HG03066 (cell line): ENCODE measurements around the gene AURKB.
A peak's percentile ranks its signal among the peaks of the same experiment; 100 is the strongest.
"Not testable (repeated sequence)": the region's sequence is repeated elsewhere in the genome, so short reads cannot be mapped to it uniquely, and the experiment has no call there.

Source experiments
- ATAC-seq: cut with Tn5 transposase; IDR thresholded peaks from one replicate; pipeline ENCODE4 v1.9.1; 2021; ENCODE audit warnings: low read depth; ENCODE audit not compliant: unreplicated experiment

AURKB gene

DNA sequence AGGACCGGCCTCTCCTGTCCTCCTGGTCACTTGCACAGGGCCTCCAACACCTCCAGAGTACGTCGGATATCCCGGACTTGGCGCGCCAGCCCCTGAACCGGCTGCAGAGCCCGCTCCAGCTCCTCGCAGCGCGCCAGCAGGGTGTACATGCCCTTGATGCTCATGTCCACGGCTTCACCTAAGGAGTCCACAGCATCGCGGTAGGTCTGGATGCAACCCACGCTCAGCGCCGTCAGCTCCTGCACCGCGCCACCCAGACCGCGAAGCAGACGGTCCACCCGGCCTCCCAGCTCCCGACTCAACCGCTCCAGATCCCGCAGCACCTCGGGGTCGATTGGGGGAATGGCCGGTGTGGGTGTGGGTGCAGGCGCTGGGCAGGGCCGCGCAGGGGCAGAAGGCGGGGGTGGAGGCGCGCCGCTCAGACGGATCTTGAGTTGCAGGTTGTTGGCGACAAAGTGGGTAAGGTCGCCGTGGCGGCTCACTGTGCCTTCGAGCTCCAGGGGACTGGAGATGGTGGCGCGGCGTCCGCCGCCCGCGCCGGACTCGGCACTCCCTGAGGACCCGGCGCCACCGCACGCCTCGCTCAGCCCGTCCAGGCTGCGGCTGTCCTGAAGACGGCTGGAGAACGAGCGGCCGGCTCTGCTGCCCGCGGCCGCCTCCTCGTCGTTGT lies 21.2 kb downstream of the AURKB start:
- no peak for ATAC-seq

DNA sequence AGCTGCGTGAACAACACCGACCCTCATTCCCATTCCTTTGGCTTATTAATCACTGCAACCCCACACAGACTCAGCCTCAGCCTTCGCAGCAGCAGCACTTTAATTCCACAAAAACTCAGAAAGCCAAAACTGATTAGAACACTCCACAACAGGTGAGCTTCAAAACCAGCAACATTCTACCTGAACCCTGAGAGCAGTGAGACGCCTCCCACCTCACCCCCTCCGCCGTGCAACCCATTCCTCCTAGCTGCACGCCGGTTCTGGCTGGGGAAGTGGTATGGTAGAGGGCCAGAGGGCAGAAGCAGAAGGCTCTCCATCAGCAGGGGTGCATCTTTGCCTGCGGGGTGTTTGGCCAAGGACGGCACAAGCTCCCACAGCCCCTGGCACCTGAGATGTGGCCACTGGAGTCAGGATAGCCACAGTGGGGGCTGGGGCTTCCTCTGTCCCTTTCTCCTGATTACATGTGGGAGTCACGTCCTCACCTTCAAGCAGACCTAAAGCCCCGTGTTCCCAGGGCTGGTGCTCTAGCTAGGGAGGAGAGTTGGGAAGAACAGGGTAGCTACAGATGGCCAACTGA lies 22.0 kb downstream of the AURKB start:
- ATAC-seq: no peak

DNA sequence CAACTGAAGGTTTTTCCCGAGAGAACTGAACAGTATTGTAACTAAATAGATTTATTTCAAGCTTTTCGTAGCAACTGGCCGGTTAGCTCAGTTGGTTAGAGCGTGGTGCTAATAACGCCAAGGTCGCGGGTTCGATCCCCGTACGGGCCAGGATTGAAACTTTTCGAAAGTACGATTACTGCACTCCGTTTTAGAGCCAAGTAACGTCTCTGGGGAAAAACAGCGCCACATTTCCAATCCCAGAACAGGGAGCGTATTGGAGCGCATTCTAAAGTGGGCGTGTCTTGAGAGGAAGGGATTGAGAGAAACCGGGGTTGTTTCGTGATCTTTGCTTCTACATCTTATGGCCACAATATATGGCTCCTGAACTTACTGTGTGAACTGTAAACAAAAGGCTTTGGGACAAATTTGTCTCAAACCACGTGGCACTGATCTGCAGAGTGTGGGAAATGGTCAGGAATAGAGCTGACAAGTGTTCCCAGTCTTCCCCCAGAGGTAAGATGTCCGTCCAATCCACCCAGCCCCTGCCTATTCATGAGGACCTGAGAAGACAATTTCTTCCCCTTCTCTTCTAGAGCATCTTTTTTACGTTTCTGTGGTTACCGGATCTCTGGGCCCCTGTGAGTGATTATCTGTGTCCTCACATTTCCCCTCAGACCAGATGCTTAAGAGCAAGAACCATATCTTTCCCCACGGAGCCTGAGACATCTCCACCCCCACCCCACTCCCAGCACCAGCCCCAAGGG lies 22.7 kb downstream of the AURKB start:
- peak; percentile 23 for ATAC-seq

DNA sequence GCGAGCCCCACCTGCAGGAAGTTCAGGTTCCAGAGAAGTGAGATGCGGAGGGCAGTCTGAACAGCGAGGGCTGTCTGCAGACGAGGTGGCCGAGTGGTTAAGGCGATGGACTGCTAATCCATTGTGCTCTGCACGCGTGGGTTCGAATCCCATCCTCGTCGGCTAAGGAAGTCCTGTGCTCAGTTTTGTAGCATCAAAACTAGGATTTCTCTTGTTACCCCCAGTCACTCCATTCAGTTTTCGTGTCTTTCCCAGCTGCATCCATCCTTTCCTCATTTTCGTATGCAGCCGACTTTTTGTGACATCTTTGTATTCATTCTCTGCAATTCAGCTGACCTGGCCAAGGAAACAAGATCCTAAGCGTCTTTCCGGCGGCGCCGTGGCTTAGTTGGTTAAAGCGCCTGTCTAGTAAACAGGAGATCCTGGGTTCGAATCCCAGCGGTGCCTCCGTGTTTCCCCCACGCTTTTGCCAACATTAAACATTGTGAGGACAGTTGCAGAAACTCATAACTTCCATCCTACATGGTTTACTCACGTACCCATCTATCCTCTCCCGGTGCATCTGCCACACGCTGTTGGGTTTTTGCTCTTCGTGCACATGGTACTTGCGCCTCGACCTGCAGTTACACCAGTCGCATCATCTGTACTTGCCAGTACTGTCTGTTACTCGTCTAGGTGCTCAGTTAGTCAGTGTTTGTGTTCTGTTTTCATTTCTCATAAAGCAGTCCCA lies 23.4 kb downstream of the AURKB start:
- peak; percentile 24 for ATAC-seq

DNA sequence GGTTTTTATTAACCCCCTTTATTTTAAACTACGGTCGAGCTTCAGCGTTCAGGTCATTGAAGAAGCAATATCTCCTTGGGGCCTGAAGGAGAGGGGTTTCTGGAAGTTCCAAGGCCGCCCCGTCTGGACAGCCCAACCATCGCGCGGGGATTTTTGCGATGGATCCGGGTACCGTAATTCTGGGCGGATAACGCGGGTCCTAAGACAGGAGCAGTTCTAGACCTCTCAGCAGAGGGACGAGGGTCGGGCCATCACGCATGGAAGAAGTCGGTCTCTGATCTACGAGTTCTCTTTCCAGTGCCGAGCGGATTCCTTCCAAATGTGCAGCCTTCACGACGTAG lies 24.0 kb downstream of the AURKB start:
- ATAC-seq: no peak

DNA sequence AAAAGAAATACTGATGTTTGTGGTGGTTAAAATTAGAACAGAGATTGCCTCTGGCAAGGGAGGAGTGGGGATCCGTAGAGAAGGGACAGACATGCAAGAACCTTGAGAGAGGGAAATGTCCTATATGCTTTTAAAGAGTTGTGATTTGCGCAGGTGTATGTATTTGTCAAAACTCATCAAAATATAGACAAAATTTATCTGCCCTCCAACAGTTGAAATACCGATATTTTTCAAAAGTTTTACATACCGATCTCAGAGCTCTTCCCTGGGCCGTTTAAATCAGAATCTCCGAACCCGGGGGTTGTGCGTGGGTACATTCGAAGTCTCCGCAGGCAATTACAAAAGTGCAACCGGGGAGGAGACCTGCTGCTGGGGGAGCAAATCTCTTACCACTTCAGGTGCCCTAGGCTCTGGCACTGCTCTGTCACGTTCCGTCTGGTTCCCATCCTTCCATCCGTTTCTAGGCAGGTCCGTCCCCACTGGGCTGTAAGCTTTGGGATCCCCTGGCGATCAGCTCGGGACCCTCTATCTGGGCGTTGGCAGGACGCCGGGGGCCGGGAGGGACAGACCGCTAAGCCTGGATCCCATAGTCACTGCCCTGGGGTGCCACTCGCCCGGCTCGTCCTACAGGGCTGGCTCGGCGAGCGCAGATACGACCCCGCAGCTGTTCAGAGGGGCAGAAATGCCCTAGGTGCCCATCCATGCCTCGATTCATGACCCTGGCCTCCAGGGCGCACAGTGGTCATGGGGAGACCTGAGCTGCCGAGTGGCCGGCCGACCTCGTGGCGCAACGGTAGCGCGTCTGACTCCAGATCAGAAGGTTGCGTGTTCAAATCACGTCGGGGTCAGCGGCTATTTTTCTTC lies 24.6 kb downstream of the AURKB start:
- no peak for ATAC-seq

DNA sequence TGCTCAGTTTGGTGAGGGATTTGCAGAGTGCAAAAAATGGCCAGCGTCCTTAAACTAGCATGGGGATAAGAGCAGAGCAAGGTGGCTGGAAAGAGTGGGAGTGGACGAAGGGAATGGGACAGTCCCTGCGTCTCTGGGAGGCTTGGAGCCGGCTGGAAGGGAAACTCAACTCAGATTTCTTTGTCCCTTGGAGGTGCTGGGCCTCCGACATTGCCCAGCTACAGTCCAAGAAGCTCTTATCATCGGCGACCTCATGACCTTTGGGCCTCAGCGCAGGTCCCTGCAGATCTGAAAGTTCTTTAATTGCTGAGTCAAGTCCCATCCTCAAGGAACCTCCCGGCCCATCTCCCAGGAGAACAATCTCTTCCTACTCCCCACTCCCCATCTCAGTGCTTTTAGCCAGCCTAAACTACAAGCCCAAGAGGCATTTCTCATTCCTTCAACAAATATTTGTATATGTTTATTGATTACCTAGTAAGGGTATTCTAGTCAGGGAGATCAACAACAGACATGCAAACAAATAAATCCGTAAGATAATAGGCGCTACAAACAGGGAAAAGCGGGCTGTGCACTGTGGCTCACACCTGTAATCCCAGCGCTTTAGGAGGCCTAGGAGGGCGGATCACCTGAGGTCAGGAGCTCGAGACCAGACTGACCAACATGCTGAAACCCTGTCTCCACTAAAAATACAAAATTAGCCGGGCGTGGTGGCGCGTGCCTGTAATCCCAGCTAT lies 33.2 kb downstream of the AURKB start:
- no peak for ATAC-seq

DNA sequence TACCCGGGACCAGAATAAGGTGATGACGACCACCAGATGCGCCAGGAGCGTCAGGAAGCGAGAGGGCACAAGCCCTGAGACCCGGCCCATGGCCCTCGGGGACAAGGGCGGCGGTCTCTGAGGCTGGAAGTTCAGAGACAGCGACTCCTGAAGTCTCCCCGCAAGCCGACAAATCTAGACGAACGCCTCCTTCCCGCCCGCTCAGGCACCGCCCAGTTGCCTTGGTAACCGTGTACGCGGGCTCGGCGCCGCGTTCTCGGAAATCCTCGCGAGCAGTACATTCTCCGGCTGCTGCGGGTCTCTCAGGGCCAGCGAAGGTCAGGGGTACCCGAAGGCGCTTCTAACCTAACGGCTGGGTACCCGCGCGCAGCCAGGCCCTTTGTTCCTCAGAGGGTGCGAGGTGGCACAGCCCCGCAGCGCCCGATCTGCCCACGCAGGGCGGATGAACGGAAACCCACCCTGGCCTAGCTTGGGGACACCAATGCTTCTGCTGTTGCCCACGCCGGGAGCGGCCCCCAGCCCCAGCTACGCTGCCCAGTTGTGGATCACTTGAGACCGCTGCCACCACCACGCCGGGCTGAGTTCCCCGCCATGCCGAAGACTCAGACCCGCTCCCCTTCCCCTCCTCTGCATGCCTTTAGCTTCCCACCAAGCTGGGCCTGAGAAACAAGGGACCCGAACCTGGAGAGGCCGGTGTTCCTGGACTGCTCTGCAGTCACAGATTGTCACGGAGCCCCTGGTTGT lies 34.0 kb downstream of the AURKB start, which contains the start of gene TMEM107:
TMEM107 (minus strand) TSS at position 184 of the 744 bp plus-strand sequence; CDS start at position 90, 94 bp downstream.
- peak; percentile 38 for ATAC-seq

DNA sequence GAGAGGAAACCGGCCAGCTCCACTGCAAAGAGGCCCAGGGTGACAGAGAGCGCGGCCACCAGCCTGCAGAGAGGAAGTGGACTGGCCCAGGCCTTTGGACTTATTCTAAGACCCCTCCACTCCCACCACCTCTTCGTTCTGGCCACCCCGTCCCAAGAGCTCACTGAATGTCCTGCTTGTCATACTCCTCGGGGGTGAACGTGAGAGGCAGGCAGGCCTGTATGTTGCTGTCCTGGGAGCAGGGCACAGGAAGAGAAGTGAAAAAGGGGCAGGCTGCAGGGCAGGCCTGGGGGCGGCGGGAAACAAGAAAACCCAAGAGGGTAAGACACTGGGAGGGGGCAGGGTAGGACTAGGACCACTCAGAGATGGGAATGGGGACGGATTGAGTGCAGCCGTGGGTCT lies 34.6 kb downstream of the AURKB start:
- ATAC-seq: peak; percentile 2

DNA sequence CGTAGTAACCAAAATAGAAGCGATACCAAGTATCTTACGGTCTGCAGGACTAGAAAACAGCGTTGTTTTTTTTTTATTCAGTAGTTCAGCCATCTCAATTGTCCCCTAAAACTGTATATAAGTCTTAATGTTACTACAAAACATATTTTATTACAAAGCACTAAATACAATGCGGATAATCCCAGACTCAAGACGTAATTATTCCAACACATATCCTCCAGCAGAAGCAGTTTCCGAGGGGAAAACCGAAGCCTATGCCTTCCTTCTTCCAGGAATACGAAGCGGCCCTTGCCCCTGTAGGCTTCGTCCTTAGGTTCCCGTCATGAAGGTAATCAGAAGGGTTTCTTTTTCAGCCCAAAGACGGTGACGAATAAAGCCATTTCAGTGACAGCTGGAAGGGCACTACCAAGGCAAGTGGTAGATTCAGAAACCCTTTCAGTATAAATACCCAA lies 36.5 kb downstream of the AURKB start:
- no peak for ATAC-seq

DNA sequence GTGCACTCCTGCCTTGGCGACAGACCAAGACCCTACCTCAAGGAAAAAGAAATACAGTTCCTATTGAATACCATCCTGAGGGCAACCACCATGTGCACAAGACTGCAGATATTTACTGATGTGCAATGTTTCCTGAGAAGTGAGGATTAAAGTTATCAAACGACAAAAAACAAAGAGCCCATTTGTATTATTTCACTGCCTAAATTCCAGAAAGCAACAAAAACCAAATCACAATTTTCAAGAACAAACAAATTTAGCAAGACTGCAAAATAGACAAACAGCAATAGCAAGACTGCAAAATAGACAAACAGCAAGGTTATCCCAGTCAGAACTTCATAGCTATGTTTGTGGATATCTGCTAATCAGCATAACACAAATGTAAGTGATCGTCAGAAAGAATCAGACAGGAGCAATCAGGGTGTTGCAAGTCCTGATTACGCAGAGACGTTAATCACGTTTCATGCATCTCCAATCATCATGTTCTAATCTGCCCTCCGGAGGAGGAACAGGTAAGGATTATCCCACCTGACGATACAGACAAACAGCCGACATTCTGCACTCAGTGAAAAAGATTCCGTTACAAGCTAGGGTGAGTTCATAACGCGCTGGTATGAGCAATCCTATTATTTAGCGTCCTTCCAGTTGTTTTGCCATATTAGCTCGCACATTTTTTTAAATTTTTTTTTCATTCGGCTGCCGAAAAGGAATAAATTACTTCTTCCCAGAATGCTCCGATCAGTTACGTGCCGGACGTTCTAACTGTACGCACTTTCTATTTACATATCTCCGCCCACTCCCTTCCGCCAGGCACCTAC lies 37.1 kb downstream of the AURKB start:
- ATAC-seq: peak; percentile 73

DNA sequence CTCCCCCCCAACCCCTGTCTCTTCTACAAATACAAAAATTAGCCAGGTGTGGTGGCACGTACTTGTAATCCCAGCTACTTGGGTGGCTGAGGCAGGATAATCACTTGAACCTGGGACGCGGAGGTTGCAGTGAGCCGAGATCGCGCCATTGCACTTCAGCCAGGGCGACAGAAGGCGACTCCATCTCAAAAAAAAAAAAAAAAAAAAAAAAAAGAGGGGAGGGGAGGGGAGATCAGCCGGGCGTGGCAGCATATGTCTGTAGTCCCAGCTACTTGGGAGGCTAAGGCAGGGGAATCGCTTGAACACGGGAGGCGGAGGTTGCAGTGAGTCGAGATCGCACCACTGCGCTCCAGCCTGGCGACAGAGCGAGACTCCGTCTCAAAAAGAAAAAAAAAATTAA lies 40.2 kb downstream of the AURKB start:
- not testable (repeated sequence) for ATAC-seq

DNA sequence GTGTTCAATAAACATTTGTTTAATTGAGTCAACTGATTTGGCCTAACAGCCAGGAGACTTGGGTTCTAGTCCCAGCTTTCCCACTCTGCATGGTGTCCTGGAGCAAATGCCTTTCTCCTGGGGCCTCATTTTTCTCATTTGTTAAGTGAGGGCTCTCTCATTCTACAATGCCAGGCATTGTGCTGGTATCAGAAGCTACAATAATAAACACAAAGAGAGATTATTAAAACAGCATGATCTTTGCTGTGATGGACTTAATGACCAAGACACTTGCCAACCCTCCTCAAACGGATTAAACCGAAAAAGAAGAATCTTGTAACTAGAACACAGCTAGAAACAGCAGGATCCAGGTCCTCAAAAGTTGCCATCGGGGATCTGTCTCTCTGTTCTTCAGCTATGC lies 42.8 kb downstream of the AURKB start:
- no peak for ATAC-seq

DNA sequence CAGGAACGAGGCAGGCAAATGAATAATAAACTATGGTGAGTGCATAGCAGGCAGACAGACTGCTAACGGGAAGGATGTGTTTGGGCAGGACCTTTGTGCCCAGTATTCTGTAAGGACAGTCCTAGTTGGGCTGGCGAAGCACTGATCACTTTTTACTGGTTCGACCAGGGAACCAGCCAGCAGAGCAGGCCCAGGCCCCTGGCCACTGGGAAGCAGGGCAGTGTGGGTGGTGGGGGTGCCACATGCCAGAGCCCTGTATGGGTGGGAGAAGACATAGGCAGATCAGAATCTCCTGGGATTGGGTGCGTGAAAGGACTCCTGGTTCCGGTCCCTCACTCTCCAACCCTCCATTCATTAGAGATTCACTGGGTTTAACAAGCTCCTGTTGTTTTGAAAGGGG lies 43.6 kb downstream of the AURKB start:
- ATAC-seq: no peak

DNA sequence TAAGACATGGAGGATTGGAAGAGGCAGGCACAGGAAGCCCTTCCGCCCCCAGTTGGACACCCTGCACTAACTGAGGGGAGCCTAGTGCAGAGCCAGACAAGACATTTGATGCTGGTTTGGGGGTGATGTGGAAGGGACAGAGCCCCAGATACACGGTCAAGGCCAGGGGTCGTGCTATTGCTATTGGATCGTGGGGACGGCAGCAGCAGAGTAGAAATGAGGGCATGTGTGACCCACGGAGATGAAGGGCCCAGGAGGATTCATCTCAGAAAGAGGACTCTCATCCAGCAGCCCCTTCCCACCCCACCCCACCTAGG lies 45.6 kb downstream of the AURKB start:
- no peak for ATAC-seq

DNA sequence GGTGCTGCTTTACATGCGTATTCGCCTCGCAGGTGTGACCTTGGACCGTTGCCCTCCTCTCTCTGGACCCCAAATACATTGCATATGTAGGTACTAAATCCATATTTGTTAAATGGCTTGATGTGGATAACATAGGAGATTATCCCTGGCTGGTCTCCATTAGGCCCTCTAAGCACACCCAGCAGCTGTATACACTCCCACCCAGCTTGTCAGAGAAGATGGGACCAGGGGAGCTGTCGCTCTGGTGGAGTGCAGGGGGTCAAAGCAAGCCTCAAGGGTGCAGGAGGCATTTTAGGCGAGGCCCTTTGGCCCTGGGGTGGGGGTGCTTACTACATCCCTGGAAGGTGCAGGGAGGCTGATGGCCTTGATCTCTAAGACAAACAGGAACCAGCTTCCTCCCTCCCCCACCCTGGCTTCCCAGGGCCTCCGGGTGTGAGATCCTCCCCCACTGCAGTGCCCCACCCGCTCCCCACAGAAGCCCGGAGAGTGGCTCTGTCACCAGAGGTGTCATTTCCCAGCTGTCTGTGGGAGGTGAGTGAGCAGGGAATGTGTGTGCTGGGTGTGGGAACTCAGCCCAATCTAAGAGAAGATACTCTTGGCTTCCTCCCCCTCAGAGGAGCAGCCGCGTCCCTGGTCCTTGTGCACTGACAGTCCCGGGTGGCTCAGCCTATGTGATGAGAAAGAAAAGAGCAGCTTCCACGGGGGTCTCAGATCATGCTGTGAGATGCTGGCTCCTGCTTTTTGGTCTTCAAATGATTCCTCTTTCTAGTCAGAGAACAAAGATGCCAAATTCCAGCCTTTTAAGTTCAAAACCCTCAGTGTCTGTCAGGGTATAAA lies 46.2 kb downstream of the AURKB start:
- ATAC-seq: no peak
